Measurements from ENCODE around the gene TDRD5. TPM values are rescaled to one million over a fixed set of nuclear protein-coding genes. Genes with fewer than 3 reads are reported as not detected.

TDRD5 gene
- polyA plus RNA-seq, 2 donors = 0.48 to 0.71 TPM

- no peaks in the 10 kb centered on the region for H3K36me3 ChIP-seq (ENCODE audit: control insufficient read depth in 2 of 2, insufficient read depth in 2 of 2, low read length in 1 of 2)
- H3K4me1 ChIP-seq (ENCODE audit: control insufficient read depth in 2 of 2, insufficient read depth in 2 of 2, low read length in 1 of 2) = no peaks in the 10 kb centered on the region
- H3K27ac ChIP-seq (ENCODE audit: low read depth in 2 of 2, low read length in 1 of 2) = no peak overlapping the region
- no peaks in the 10 kb centered on the region for H3K27me3 ChIP-seq (ENCODE audit: control insufficient read depth in 1 of 2, insufficient read depth in 2 of 2, low read length in 2 of 2)
- WGBS, 2 donors = 68 to 69% methylated on average over 1 of the region's 1 CpG
- no peak overlapping the region for H3K4me3 ChIP-seq (ENCODE audit: low read depth in 1 of 2, low read length in 2 of 2)
- no peaks in the 10 kb centered on the region for H3K9me3 ChIP-seq (ENCODE audit: control insufficient read depth in 2 of 2, insufficient read depth in 1 of 2, low read depth in 1 of 2, low read length in 1 of 2)
Measured at GRCh38 chr1:179598631-179599030, 7.0 kb downstream of the TDRD5 start.

GRCh38 chr1:179599623-179600249 lies 8.1 kb downstream of the TDRD5 start:
- no peaks in the 10 kb centered on the region for H3K36me3 ChIP-seq (ENCODE audit: control insufficient read depth in 2 of 2, insufficient read depth in 2 of 2, low read length in 1 of 2)
- no peaks in the 10 kb centered on the region for H3K9me3 ChIP-seq (ENCODE audit: control insufficient read depth in 2 of 2, insufficient read depth in 1 of 2, low read depth in 1 of 2, low read length in 1 of 2)
- H3K4me1 ChIP-seq (ENCODE audit: control insufficient read depth in 2 of 2, insufficient read depth in 2 of 2, low read length in 1 of 2) = no peaks in the 10 kb centered on the region
- no peaks in the 10 kb centered on the region for H3K27me3 ChIP-seq (ENCODE audit: control insufficient read depth in 1 of 2, insufficient read depth in 2 of 2, low read length in 2 of 2)
- H3K4me3 ChIP-seq (ENCODE audit: low read depth in 1 of 2, low read length in 2 of 2) = no peak overlapping the region
- H3K27ac ChIP-seq (ENCODE audit: low read depth in 2 of 2, low read length in 1 of 2) = no peak overlapping the region

GRCh38 chr1:179601093-179601492 lies 9.5 kb downstream of the TDRD5 start:
- no peak overlapping the region for H3K4me3 ChIP-seq (ENCODE audit: low read depth in 1 of 2, low read length in 2 of 2)
- no peaks in the 10 kb centered on the region for H3K27me3 ChIP-seq (ENCODE audit: control insufficient read depth in 1 of 2, insufficient read depth in 2 of 2, low read length in 2 of 2)
- no peaks in the 10 kb centered on the region for H3K36me3 ChIP-seq (ENCODE audit: control insufficient read depth in 2 of 2, insufficient read depth in 2 of 2, low read length in 1 of 2)
- 77 to 90% methylated on average over 1 of the region's 1 CpG for WGBS, 2 donors
- no peaks in the 10 kb centered on the region for H3K4me1 ChIP-seq (ENCODE audit: control insufficient read depth in 2 of 2, insufficient read depth in 2 of 2, low read length in 1 of 2)
- H3K9me3 ChIP-seq (ENCODE audit: control insufficient read depth in 2 of 2, insufficient read depth in 1 of 2, low read depth in 1 of 2, low read length in 1 of 2) = no peaks in the 10 kb centered on the region
- no peak overlapping the region for H3K27ac ChIP-seq (ENCODE audit: low read depth in 2 of 2, low read length in 1 of 2)

- H3K27ac ChIP-seq (ENCODE audit: low read depth in 2 of 2, low read length in 1 of 2) = no peak overlapping the region
- H3K36me3 ChIP-seq (ENCODE audit: control insufficient read depth in 2 of 2, insufficient read depth in 2 of 2, low read length in 1 of 2) = no peaks in the 10 kb centered on the region
- no peaks in the 10 kb centered on the region for H3K4me1 ChIP-seq (ENCODE audit: control insufficient read depth in 2 of 2, insufficient read depth in 2 of 2, low read length in 1 of 2)
- WGBS, 2 donors = 70 to 73% methylated on average over 3 of the region's 3 CpGs
- no peak overlapping the region for H3K4me3 ChIP-seq (ENCODE audit: low read depth in 1 of 2, low read length in 2 of 2)
- H3K9me3 ChIP-seq (ENCODE audit: control insufficient read depth in 2 of 2, insufficient read depth in 1 of 2, low read depth in 1 of 2, low read length in 1 of 2) = no peaks in the 10 kb centered on the region
- no peaks in the 10 kb centered on the region for H3K27me3 ChIP-seq (ENCODE audit: control insufficient read depth in 1 of 2, insufficient read depth in 2 of 2, low read length in 2 of 2)
Measured at GRCh38 chr1:179612361-179612760, 20.7 kb downstream of the TDRD5 start.

- Histone ChIP-seq H3K4me1 (ENCODE audit: control insufficient read depth in 2 of 2, insufficient read depth in 2 of 2, low read length in 1 of 2) (no peaks in the 10 kb centered on the region), H3K36me3 (ENCODE audit: control insufficient read depth in 2 of 2, insufficient read depth in 2 of 2, low read length in 1 of 2) (no peaks in the 10 kb centered on the region), H3K27me3 (ENCODE audit: control insufficient read depth in 1 of 2, insufficient read depth in 2 of 2, low read length in 2 of 2) (no peaks in the 10 kb centered on the region), H3K27ac (ENCODE audit: low read depth in 2 of 2, low read length in 1 of 2) (no peak overlapping the region), H3K4me3 (ENCODE audit: low read depth in 1 of 2, low read length in 2 of 2) (no peak overlapping the region), H3K9me3 (ENCODE audit: control insufficient read depth in 2 of 2, insufficient read depth in 1 of 2, low read depth in 1 of 2, low read length in 1 of 2) (no peaks in the 10 kb centered on the region)
- 84 to 86% methylated on average over 2 of the region's 2 CpGs for WGBS, 2 donors
Measured at GRCh38 chr1:179630719-179631118, 39.1 kb downstream of the TDRD5 start.

- no peak overlapping the region for H3K4me3 ChIP-seq (ENCODE audit: low read depth in 1 of 2, low read length in 2 of 2)
- H3K9me3 ChIP-seq (ENCODE audit: control insufficient read depth in 2 of 2, insufficient read depth in 1 of 2, low read depth in 1 of 2, low read length in 1 of 2) = no peaks in the 10 kb centered on the region
- H3K27ac ChIP-seq (ENCODE audit: low read depth in 2 of 2, low read length in 1 of 2) = no peak overlapping the region
- H3K27me3 ChIP-seq (ENCODE audit: control insufficient read depth in 1 of 2, insufficient read depth in 2 of 2, low read length in 2 of 2) = no peaks in the 10 kb centered on the region
- H3K4me1 ChIP-seq (ENCODE audit: control insufficient read depth in 2 of 2, insufficient read depth in 2 of 2, low read length in 1 of 2) = no peaks in the 10 kb centered on the region
- no peaks in the 10 kb centered on the region for H3K36me3 ChIP-seq (ENCODE audit: control insufficient read depth in 2 of 2, insufficient read depth in 2 of 2, low read length in 1 of 2)
Measured at GRCh38 chr1:179632868-179633267, 41.2 kb downstream of the TDRD5 start.

- no peak overlapping the region for H3K4me3 ChIP-seq (ENCODE audit: low read depth in 1 of 2, low read length in 2 of 2)
- WGBS, 2 donors = 66 to 74% methylated on average over 5 of the region's 5 CpGs
Measured at GRCh38 chr1:179637211-179637860, 45.7 kb downstream of the TDRD5 start.

GRCh38 chr1:179661018-179661417 lies 69.4 kb downstream of the TDRD5 start:
- Histone ChIP-seq H3K4me1 (ENCODE audit: control insufficient read depth in 2 of 2, insufficient read depth in 2 of 2, low read length in 1 of 2) (no peaks in the 10 kb centered on the region), H3K36me3 (ENCODE audit: control insufficient read depth in 2 of 2, insufficient read depth in 2 of 2, low read length in 1 of 2) (no peaks in the 10 kb centered on the region), H3K4me3 (ENCODE audit: low read depth in 1 of 2, low read length in 2 of 2) (no peak overlapping the region), H3K27ac (ENCODE audit: low read depth in 2 of 2, low read length in 1 of 2) (no peak overlapping the region), H3K27me3 (ENCODE audit: control insufficient read depth in 1 of 2, insufficient read depth in 2 of 2, low read length in 2 of 2) (no peaks in the 10 kb centered on the region), H3K9me3 (ENCODE audit: control insufficient read depth in 2 of 2, insufficient read depth in 1 of 2, low read depth in 1 of 2, low read length in 1 of 2) (peaks cover 0 to 3% of the 10 kb centered on the region in 2 donors)

More at GRCh38 chr1:179637211-179637860, 45.7 kb downstream of the TDRD5 start:
- no peaks in the 10 kb centered on the region for H3K4me1 ChIP-seq (ENCODE audit: control insufficient read depth in 2 of 2, insufficient read depth in 2 of 2, low read length in 1 of 2)
- H3K27ac ChIP-seq (ENCODE audit: low read depth in 2 of 2, low read length in 1 of 2) = no peak overlapping the region
- no peaks in the 10 kb centered on the region for H3K36me3 ChIP-seq (ENCODE audit: control insufficient read depth in 2 of 2, insufficient read depth in 2 of 2, low read length in 1 of 2)
- no peaks in the 10 kb centered on the region for H3K27me3 ChIP-seq (ENCODE audit: control insufficient read depth in 1 of 2, insufficient read depth in 2 of 2, low read length in 2 of 2)
- H3K9me3 ChIP-seq (ENCODE audit: control insufficient read depth in 2 of 2, insufficient read depth in 1 of 2, low read depth in 1 of 2, low read length in 1 of 2) = no peaks in the 10 kb centered on the region

- Histone ChIP-seq H3K27me3 (ENCODE audit: control insufficient read depth in 1 of 2, insufficient read depth in 2 of 2, low read length in 2 of 2) (no peaks in the 10 kb centered on the region), H3K27ac (ENCODE audit: low read depth in 2 of 2, low read length in 1 of 2) (no peak overlapping the region), H3K4me3 (ENCODE audit: low read depth in 1 of 2, low read length in 2 of 2) (no peak overlapping the region), H3K4me1 (ENCODE audit: control insufficient read depth in 2 of 2, insufficient read depth in 2 of 2, low read length in 1 of 2) (no peaks in the 10 kb centered on the region), H3K36me3 (ENCODE audit: control insufficient read depth in 2 of 2, insufficient read depth in 2 of 2, low read length in 1 of 2) (no peaks in the 10 kb centered on the region), H3K9me3 (ENCODE audit: control insufficient read depth in 2 of 2, insufficient read depth in 1 of 2, low read depth in 1 of 2, low read length in 1 of 2) (peaks cover 0 to 3% of the 10 kb centered on the region in 2 donors)
- WGBS, 2 donors = 57 to 63% methylated on average over 3 of the region's 3 CpGs
Measured at GRCh38 chr1:179663810-179664209, 72.2 kb downstream of the TDRD5 start.

- no peak overlapping the region for H3K4me3 ChIP-seq (ENCODE audit: low read depth in 1 of 2, low read length in 2 of 2)
- no peaks in the 10 kb centered on the region for H3K4me1 ChIP-seq (ENCODE audit: control insufficient read depth in 2 of 2, insufficient read depth in 2 of 2, low read length in 1 of 2)
- H3K9me3 ChIP-seq (ENCODE audit: control insufficient read depth in 2 of 2, insufficient read depth in 1 of 2, low read depth in 1 of 2, low read length in 1 of 2) = no peaks in the 10 kb centered on the region
- WGBS, 2 donors = 82 to 86% methylated on average over 6 of the region's 6 CpGs
- no peak overlapping the region for H3K27ac ChIP-seq (ENCODE audit: low read depth in 2 of 2, low read length in 1 of 2)
- H3K36me3 ChIP-seq (ENCODE audit: control insufficient read depth in 2 of 2, insufficient read depth in 2 of 2, low read length in 1 of 2) = no peaks in the 10 kb centered on the region
- H3K27me3 ChIP-seq (ENCODE audit: control insufficient read depth in 1 of 2, insufficient read depth in 2 of 2, low read length in 2 of 2) = no peaks in the 10 kb centered on the region
Measured at GRCh38 chr1:179677882-179678281, 86.2 kb downstream of the TDRD5 start.

Measured in esophagus (tissue), 2 donors.